MCF 10A (cell line): Measurements from ENCODE around the gene BCL2A1. TPM values are rescaled to one million over a fixed set of nuclear protein-coding genes. Genes with fewer than 3 reads are reported as not detected.
"Not testable (repeated sequence)": the region's sequence is repeated elsewhere in the genome, so short reads cannot be mapped to it uniquely, and the experiment has no call there.

Experiments
- Bru-seq: library from RNA; stranded (reverse); fragments of 400-500 nt; gene quantifications from one replicate; lab custom pipeline; 2021; lab: Mats Ljungman, UMichigan
- BruChase-seq, 2 experiments: library from RNA; stranded (reverse); fragments of 400-500 nt; gene quantifications; one replicate each; lab custom pipeline; 2021; lab: Mats Ljungman, UMichigan
- BruUV-seq: library from RNA; stranded (reverse); fragments of 400-500 nt; replicated peaks from 2 replicates; lab custom pipeline; 2021; lab: Mats Ljungman, UMichigan
- CTCF ChIA-PET: fragments of 300-600 bp; sonication (Branson Sonifier 250); formaldehyde crosslinking; extraction: SDS; loops from one replicate; lab custom pipeline; 2021; ENCODE audit warnings: antibody characterized with exemption, inconsistent platforms; lab: Yijun Ruan, JAX
- POLR2A ChIA-PET: fragments of 300-600, 350-650 bp; sonication (Branson Sonifier 250); formaldehyde crosslinking; extraction: SDS; loops from one replicate; lab custom pipeline; 2020; ENCODE audit warnings: antibody characterized with exemption, inconsistent platforms; lab: Yijun Ruan, JAX
- DNase-seq: peaks from one replicate; pipeline ENCODE4 v3.0.0-alpha.2; 2018; ENCODE audit not compliant: unreplicated experiment
- H3K27ac Mint-ChIP-seq: one replicate; pipeline ENCODE4 v1.8.0; 2022; ENCODE audit warnings: mild to moderate bottlenecking, low read depth, mixed read lengths; ENCODE audit not compliant: unreplicated experiment
- H3K27me3 Mint-ChIP-seq: one replicate; pipeline ENCODE4 v1.8.0; 2022; ENCODE audit warnings: mixed read lengths; ENCODE audit not compliant: insufficient read depth, unreplicated experiment
- H3K36me3 Mint-ChIP-seq: one replicate; pipeline ENCODE4 v1.8.0; 2022; ENCODE audit warnings: mild to moderate bottlenecking, moderate library complexity, mixed read lengths; ENCODE audit not compliant: insufficient read depth, unreplicated experiment
- H3K4me1 Mint-ChIP-seq: one replicate; pipeline ENCODE4 v1.8.0; 2022; ENCODE audit warnings: mixed read lengths; ENCODE audit not compliant: insufficient read depth, unreplicated experiment
- H3K4me3 Mint-ChIP-seq: one replicate; pipeline ENCODE4 v1.8.0; 2022; ENCODE audit warnings: mild to moderate bottlenecking, moderate library complexity, mixed read lengths; ENCODE audit not compliant: unreplicated experiment
- H3K9me3 Mint-ChIP-seq: one replicate; pipeline ENCODE4 v1.8.0; 2022; ENCODE audit warnings: mixed read lengths; ENCODE audit not compliant: unreplicated experiment
- intact Hi-C: fragments of 100-400 bp; cut with micrococcal nuclease; formaldehyde crosslinking; loops from 2 replicates; pipeline ENCODE4 v1.14.1; 2022
- long read RNA-seq: library from polyadenylated mRNA; stranded (forward); transcript quantifications from one replicate; pipeline ENCODE4 v2.0.0, GENCODE V29; 2022
- total RNA-seq: library from RNA; stranded (reverse); gene quantifications from 2 replicates; pipeline ENCODE4 v1.2.3, GENCODE V29; 2022
- TF ChIP-seq, protein P1 (sequence below): fragments of 200-600 bp; IDR thresholded peaks from one replicate; pipeline ENCODE4 v1.8.0; 2022; ENCODE audit warnings: antibody characterized with exemption, mild to moderate bottlenecking; ENCODE audit not compliant: unreplicated experiment

The BCL2A1 gene
- total RNA-seq (not detected in 2 replicates), Bru-seq, nascent RNA (percentile 14 among the genes with signal in this experiment), BruChase-seq, experiment 1, labeled RNA remaining after a 6-hour chase (percentile 11 among the genes with signal in this experiment), BruChase-seq, experiment 2, labeled RNA remaining after a 2-hour chase (percentile 18 among the genes with signal in this experiment)
- long read RNA-seq: 0 reads

DNA sequence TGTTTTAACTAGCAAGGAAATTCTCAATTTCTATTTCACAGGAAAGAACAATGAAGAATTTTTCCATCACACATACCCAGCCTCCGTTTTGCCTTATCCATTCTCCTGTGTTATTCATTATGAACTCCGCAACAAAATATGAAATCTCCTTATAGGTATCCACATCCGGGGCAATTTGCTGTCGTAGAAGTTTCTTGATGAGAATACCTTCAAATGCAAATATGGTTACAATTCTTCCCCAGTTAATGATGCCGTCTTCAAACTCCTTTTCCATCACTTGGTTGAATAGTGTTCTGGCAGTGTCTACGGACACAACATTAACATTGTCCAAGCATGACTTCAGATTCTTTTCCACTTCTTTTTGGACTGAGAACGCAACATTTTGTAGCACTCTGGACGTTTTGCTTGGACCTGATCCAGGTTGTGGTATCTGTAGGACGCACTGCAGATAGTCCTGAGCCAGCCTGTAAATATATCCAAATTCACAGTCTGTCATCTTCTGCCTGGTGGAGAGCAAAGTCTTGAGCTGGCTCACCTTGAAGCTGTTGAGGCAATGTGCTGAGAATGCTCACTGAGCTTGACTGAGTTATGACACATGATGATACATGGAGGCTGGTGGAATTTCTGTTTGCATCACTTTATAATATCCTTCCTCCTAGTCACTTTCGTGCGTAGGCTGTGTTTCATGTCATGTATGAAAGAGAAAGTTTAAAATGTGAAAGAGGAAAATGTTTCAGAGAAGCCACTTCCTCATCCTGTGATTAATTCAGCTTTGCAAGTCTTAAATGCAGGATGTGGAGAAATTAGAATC is at the start of gene BCL2A1:
Gene BCL2A1 (minus strand): TSS at position 573 of the 811 bp plus-strand sequence. CDS start 77 bp downstream, at position 496.
- intact Hi-C loops: no loop called here
- TF ChIP-seq, protein P1, sequence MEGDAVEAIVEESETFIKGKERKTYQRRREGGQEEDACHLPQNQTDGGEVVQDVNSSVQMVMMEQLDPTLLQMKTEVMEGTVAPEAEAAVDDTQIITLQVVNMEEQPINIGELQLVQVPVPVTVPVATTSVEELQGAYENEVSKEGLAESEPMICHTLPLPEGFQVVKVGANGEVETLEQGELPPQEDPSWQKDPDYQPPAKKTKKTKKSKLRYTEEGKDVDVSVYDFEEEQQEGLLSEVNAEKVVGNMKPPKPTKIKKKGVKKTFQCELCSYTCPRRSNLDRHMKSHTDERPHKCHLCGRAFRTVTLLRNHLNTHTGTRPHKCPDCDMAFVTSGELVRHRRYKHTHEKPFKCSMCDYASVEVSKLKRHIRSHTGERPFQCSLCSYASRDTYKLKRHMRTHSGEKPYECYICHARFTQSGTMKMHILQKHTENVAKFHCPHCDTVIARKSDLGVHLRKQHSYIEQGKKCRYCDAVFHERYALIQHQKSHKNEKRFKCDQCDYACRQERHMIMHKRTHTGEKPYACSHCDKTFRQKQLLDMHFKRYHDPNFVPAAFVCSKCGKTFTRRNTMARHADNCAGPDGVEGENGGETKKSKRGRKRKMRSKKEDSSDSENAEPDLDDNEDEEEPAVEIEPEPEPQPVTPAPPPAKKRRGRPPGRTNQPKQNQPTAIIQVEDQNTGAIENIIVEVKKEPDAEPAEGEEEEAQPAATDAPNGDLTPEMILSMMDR: no peak
- no peak within 1 kb of the TSS for H3K4me3 Mint-ChIP-seq
- CTCF ChIA-PET: interaction anchor here (0.5 to 0.8 kb wide), 2 partner anchors 81 to 218 kb away, joined by 3 to 4 read pairs; no protein-coding TSS in a partner anchor
- peak; percentile 68 for DNase-seq
- TSS peak; percentile 40 for BruUV-seq
- H3K36me3 Mint-ChIP-seq: no peaks in the 10 kb centered on the region
- H3K27ac Mint-ChIP-seq: no peak within 1 kb of the TSS
- peaks cover 8% of the 10 kb centered on the region for H3K4me1 Mint-ChIP-seq
- H3K9me3 Mint-ChIP-seq: no peaks in the 10 kb centered on the region
- POLR2A ChIA-PET: interaction anchor here (0.9 kb wide), 1 partner anchor 25 kb away, joined by 4 read pairs; no protein-coding TSS in a partner anchor
- H3K27me3 Mint-ChIP-seq: no peaks in the 10 kb centered on the region

DNA sequence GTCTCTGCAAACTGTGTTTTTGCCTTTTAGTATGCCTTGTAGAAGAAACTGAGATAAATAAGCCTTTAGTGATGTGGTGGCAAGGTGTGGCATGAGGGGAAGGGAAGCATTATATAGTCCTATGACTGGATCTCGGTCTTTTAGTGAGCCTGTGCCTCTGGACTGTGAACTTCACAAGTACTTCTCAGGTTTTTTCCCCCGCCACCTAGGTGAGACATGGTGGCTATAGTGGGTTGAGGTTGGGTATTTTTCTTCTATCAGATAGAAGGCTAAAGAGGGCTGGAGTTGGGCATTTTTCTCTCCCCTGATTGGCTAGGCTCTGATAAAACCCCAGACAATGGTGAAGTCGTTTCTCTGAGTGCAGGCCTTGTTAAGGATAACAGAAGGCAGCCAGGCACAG is 49.7 kb upstream of the BCL2A1 start:
- no peak for DNase-seq
- ChIA-PET CTCF (interaction anchor here (0.9 kb wide), 1 partner anchor 155 kb away, joined by 4 read pairs; no protein-coding TSS in a partner anchor), POLR2A (no interaction called here)
- no peak overlapping the region for H3K4me3 Mint-ChIP-seq
- BruUV-seq: no TSS peak
- peaks cover 4% of the 10 kb centered on the region for H3K4me1 Mint-ChIP-seq
- no peaks in the 10 kb centered on the region for H3K9me3 Mint-ChIP-seq
- no peaks in the 10 kb centered on the region for H3K36me3 Mint-ChIP-seq
- peaks cover 10% of the 10 kb centered on the region for H3K27me3 Mint-ChIP-seq
- no peak overlapping the region for H3K27ac Mint-ChIP-seq
- TF ChIP-seq, protein P1: no peak
- intact Hi-C loops: no loop called here

DNA sequence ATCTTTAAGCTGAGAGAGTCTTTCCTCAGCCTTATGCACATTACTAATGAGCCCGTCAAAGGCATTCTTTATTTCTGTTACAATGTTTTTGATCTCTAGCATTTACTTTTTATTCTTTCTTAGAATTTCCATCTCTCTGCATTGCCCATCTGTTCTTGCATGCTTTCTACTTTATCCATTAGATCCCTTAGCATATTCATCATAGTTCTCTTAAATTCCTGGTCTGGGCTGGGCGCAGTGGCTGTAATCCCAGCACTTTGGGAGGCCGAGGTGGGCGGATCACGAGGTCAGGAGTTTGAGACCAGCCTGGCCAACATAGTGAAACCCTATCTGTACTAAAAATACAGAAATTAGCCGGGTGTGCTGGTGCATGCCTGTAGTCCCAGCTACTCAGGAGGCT is 49.2 kb upstream of the BCL2A1 start:
- H3K4me1 Mint-ChIP-seq, H3K9me3 Mint-ChIP-seq, H3K27ac Mint-ChIP-seq, intact Hi-C loops, H3K4me3 Mint-ChIP-seq, DNase-seq, BruUV-seq, POLR2A ChIA-PET, H3K36me3 Mint-ChIP-seq: not testable (repeated sequence)
- peaks cover 10% of the 10 kb centered on the region for H3K27me3 Mint-ChIP-seq
- CTCF ChIA-PET: interaction anchor here (0.6 to 0.9 kb wide), 2 partner anchors 156 to 252 kb away, joined by 3 to 4 read pairs; no protein-coding TSS in a partner anchor

DNA sequence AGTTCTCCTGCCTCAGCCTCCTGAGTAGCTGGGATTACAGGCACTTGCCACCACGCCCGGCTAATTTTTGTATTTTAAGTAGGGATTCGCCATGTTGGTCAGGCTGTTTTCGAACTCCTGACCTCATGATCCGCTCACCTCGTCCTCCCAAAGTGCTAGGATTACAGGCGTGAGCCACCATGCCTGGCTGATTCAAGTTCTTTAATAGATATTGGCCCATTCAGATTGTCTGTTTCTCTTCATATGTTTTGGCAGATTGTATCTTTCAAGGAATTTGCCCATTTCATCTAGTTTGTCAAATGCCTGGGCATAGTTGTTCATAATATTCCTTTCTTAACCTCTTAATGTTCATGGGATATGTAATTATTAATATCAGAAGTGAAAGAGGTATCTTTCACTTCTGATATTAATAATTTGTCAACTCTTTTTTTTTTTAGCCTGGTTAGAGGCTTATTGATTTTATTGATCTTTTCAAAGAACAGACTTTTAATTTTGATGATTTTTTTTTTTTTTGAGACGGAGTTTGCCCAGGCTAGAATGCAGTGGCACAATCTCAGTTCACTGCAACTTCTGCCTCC is 48.3 kb upstream of the BCL2A1 start:
- DNase-seq: no peak
- no TSS peak for BruUV-seq
- Mint-ChIP-seq H3K4me3 (no peak overlapping the region), H3K4me1 (peaks cover 4% of the 10 kb centered on the region), H3K36me3 (no peaks in the 10 kb centered on the region), H3K27ac (no peak overlapping the region), H3K9me3 (peaks cover 6% of the 10 kb centered on the region), H3K27me3 (peaks cover 10% of the 10 kb centered on the region)
- TF ChIP-seq, protein P1: no peak
- ChIA-PET CTCF (no interaction called here), POLR2A (no interaction called here)
- intact Hi-C loops: no loop called here

DNA sequence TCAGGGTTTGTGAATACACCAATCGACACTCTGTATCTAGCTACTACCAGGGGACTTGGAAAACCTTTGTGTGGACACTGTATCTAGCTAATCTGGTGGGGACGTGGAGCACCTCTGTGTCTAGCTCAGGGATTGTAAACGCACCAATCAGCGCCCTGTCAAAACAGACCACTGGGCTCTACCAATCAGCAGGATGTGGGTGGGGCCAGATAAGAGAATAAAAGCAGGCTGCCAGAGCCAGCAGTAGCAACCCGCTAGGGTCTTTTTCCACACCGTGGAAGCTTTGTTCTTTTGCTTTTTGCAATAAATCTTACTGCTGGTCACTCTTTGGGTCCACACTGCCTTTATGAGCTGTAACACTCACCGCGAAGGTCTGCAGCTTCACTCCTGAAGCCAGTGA is 46.1 kb upstream of the BCL2A1 start:
- intact Hi-C loops, H3K27ac Mint-ChIP-seq, H3K9me3 Mint-ChIP-seq, H3K4me3 Mint-ChIP-seq, H3K36me3 Mint-ChIP-seq, BruUV-seq, CTCF ChIA-PET, DNase-seq, H3K4me1 Mint-ChIP-seq, H3K27me3 Mint-ChIP-seq: not testable (repeated sequence)
- POLR2A ChIA-PET: interaction anchor here (0.6 to 1.4 kb wide), 2 partner anchors 16 to 156 kb away, joined by 4 read pairs; no protein-coding TSS in a partner anchor

DNA sequence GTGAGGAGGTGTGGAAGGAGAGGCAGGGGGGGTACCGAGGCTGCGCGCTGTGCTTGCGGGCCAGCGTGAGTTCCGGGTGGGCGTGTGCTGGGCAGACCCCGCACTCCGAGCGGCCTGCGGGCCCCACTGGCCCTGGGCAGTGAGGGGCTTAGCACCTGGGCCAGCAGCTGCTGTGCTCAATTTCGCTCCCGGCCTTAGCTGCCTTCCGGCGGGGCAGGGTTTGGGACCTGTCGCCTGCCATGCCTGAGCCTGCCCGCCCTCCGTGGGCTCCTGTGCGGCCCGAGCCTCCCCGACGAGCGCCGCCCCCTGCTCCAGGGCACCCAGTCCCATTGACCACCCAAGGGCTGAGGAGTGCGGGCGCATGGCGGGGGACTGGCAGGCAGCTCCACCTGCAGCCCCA is 45.5 kb upstream of the BCL2A1 start:
- BruUV-seq, H3K36me3 Mint-ChIP-seq, intact Hi-C loops, H3K4me1 Mint-ChIP-seq, POLR2A ChIA-PET, H3K27ac Mint-ChIP-seq, H3K4me3 Mint-ChIP-seq, DNase-seq, CTCF ChIA-PET, H3K9me3 Mint-ChIP-seq, H3K27me3 Mint-ChIP-seq: not testable (repeated sequence)
